Esophagus muscularis mucosa (tissue), 3 donors: ENCODE data around the gene HBZ.
"Not testable (repeated sequence)": the region's sequence is repeated elsewhere in the genome, so short reads cannot be mapped to it uniquely, and the experiment has no call there.

Experiments
- EP300 ChIP-seq: sonication (generic); formaldehyde crosslinking; IDR thresholded peaks from one replicate; pipeline ENCODE4 v1.6.1; 2017; ENCODE audit warnings: antibody characterized with exemption
- TF ChIP-seq, protein P1 (sequence below), 3 experiments: fragments of 200-600 bp in 2 of 3; fragments of 450-650 bp in 1 of 3; sonication (generic) in 2 of 3; IDR thresholded peaks; one replicate each; pipeline ENCODE4 v1.5.1; 2017 to 2019; ENCODE audit warnings: antibody characterized with exemption in 3 of 3, mild to moderate bottlenecking in 2 of 3, moderate library complexity in 1 of 3

DNA sequence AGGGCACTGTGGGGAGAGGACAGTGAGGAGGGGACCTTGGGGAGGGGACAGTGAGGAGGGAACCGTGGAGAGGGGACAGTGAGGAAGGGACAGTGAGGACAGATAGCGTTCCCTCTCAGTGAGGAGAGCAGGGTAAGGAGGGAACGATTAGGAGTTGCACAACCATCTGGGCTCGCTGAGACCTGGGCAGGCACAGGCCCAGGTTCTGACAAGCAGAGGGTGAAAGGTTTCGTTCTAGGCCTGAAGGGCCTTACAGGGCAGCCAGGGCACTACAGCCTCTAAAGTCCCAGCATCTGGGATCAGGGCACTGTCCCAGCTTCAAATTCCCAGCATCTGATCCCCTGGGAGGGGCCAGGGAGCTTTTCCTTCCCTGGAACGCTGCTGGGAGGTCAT, 681 bp downstream of the HBZ start:
- TF ChIP-seq, protein P1, sequence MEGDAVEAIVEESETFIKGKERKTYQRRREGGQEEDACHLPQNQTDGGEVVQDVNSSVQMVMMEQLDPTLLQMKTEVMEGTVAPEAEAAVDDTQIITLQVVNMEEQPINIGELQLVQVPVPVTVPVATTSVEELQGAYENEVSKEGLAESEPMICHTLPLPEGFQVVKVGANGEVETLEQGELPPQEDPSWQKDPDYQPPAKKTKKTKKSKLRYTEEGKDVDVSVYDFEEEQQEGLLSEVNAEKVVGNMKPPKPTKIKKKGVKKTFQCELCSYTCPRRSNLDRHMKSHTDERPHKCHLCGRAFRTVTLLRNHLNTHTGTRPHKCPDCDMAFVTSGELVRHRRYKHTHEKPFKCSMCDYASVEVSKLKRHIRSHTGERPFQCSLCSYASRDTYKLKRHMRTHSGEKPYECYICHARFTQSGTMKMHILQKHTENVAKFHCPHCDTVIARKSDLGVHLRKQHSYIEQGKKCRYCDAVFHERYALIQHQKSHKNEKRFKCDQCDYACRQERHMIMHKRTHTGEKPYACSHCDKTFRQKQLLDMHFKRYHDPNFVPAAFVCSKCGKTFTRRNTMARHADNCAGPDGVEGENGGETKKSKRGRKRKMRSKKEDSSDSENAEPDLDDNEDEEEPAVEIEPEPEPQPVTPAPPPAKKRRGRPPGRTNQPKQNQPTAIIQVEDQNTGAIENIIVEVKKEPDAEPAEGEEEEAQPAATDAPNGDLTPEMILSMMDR (IDR thresholded peaks at IDR 0.05), result not testable (repeated sequence)
- TF ChIP-seq EP300, result not testable (repeated sequence)
